Astrocyte (in vitro differentiated cells and primary cell): ENCODE data around the gene SSBP2. TPM values are rescaled to one million over a fixed set of nuclear protein-coding genes. Genes with fewer than 3 reads are reported as not detected.

Experiments
- DNase-seq: peaks from one replicate; pipeline ENCODE4 v3.0.0-alpha.2; 2010; ENCODE audit warnings: low read depth
- FAIRE-seq: peaks from 2 replicates; lab custom pipeline; 2011; peaks lifted over from hg19 to GRCh38; lab: Jason Lieb, UNC
- H2AFZ ChIP-seq: 2 replicates; pipeline ENCODE4 v1.6.0; 2012; ENCODE audit warnings: low read depth, low read length, inconsistent platforms
- H3K27ac ChIP-seq: 2 replicates; pipeline ENCODE4 v1.5.1; 2011; ENCODE audit warnings: low read depth, low read length, inconsistent platforms
- H3K27me3 ChIP-seq: 2 replicates; pipeline ENCODE4 v1.6.0; 2011; ENCODE audit warnings: low read length, inconsistent platforms; ENCODE audit not compliant: insufficient read depth
- H3K36me3 ChIP-seq: 2 replicates; pipeline ENCODE4 v1.5.1; 2011; ENCODE audit warnings: low read length, inconsistent platforms; ENCODE audit not compliant: insufficient read depth
- H3K4me1 ChIP-seq: 2 replicates; pipeline ENCODE4 v1.5.1; 2011; ENCODE audit warnings: low read length, inconsistent platforms; ENCODE audit not compliant: insufficient read depth
- H3K4me2 ChIP-seq: 2 replicates; pipeline ENCODE4 v1.6.0; 2012; ENCODE audit warnings: low read length, inconsistent platforms
- H3K4me3 ChIP-seq: 2 replicates; pipeline ENCODE4 v1.5.1; 2011; ENCODE audit warnings: low read depth, mild to moderate bottlenecking, low read length, inconsistent platforms; ENCODE audit not compliant: insufficient read depth
- H3K79me2 ChIP-seq: 2 replicates; pipeline ENCODE4 v1.6.0; 2012; ENCODE audit warnings: mild to moderate bottlenecking, low read length, inconsistent platforms; ENCODE audit not compliant: insufficient read depth
- H3K9ac ChIP-seq: 2 replicates; pipeline ENCODE4 v1.6.0; 2012; ENCODE audit warnings: mild to moderate bottlenecking, low read length, inconsistent platforms
- H3K9me3 ChIP-seq: 2 replicates; pipeline ENCODE4 v1.5.1; 2012; ENCODE audit warnings: low read depth, mild to moderate bottlenecking, low read length, inconsistent platforms; ENCODE audit not compliant: insufficient read depth
- H4K20me1 ChIP-seq: 2 replicates; pipeline ENCODE4 v1.6.0; 2012; ENCODE audit warnings: low read length, inconsistent platforms; ENCODE audit not compliant: insufficient read depth
- H3K27ac Mint-ChIP-seq: one replicate; pipeline ENCODE4 v1.8.0; 2021; ENCODE audit warnings: mild to moderate bottlenecking, mixed read lengths; ENCODE audit not compliant: unreplicated experiment
- H3K27me3 Mint-ChIP-seq: one replicate; pipeline ENCODE4 v1.8.0; 2021; ENCODE audit warnings: low read depth, mixed read lengths; ENCODE audit not compliant: unreplicated experiment
- H3K36me3 Mint-ChIP-seq: one replicate; pipeline ENCODE4 v1.8.0; 2021; ENCODE audit warnings: low read depth, mixed read lengths; ENCODE audit not compliant: unreplicated experiment
- H3K4me1 Mint-ChIP-seq: one replicate; pipeline ENCODE4 v1.8.0; 2021; ENCODE audit warnings: low read depth, mixed read lengths; ENCODE audit not compliant: unreplicated experiment
- H3K4me3 Mint-ChIP-seq: one replicate; pipeline ENCODE4 v1.8.0; 2021; ENCODE audit warnings: mild to moderate bottlenecking, moderate library complexity, mixed read lengths; ENCODE audit not compliant: unreplicated experiment
- H3K9me3 Mint-ChIP-seq: one replicate; pipeline ENCODE4 v1.8.0; 2021; ENCODE audit warnings: mild to moderate bottlenecking, mixed read lengths; ENCODE audit not compliant: unreplicated experiment
- CTCF ChIP-seq: IDR thresholded peaks from 2 replicates; pipeline ENCODE4 v1.5.1; 2011; ENCODE audit warnings: low read depth, mild to moderate bottlenecking, inconsistent platforms, low read length, moderate library complexity; ENCODE audit not compliant: insufficient read depth
- EZH2 ChIP-seq: IDR thresholded peaks from 2 replicates; pipeline ENCODE4 v1.6.1; 2012; ENCODE audit warnings: mild to moderate bottlenecking, low read length, inconsistent platforms; ENCODE audit not compliant: insufficient read depth
- total RNA-seq: library from RNA; stranded (reverse); gene quantifications from 2 replicates; pipeline ENCODE4 v1.2.1, GENCODE V29; 2021

SSBP2 gene
- total RNA-seq, 1 donor from 2014 or later = 59.8 TPM

- H3K36me3 Mint-ChIP-seq = no peaks in the 10 kb centered on the region
- peaks cover 14% of the 10 kb centered on the region for H3K4me1 ChIP-seq
- no peak overlapping the region for H2AFZ ChIP-seq
Measured at GRCh38 chr5:81779916-81780266, 29.0 kb upstream of the SSBP2 start.

GRCh38 chr5:81779125-81779915, 28.4 kb upstream of the SSBP2 start:
- Histone ChIP-seq H3K27ac (no peak overlapping the region), H3K4me3 (peak overlapping the region; percentile 30), H3K4me2 (peak overlapping the region; percentile 79), H3K9me3 (no peaks in the 10 kb centered on the region), H2AFZ (peak overlapping the region; percentile 72), H4K20me1 (no peaks in the 10 kb centered on the region), H3K4me1 (peaks cover 14% of the 10 kb centered on the region), H3K79me2 (no peaks in the 10 kb centered on the region), H3K27me3 (no peaks in the 10 kb centered on the region), H3K36me3 (no peaks in the 10 kb centered on the region), H3K9ac (peak overlapping the region; percentile 32)
- DNase-seq (no peak), FAIRE-seq (no peak)
- H3K9me3 Mint-ChIP-seq = no peaks in the 10 kb centered on the region
- TF ChIP-seq EZH2 (no peak), CTCF (no peak)
- H3K4me3 Mint-ChIP-seq = no peak overlapping the region
- H3K27me3 Mint-ChIP-seq = no peaks in the 10 kb centered on the region
- peaks cover 14% of the 10 kb centered on the region for H3K4me1 Mint-ChIP-seq
- peak overlapping the region; percentile 77 for H3K27ac Mint-ChIP-seq
- H3K36me3 Mint-ChIP-seq = no peaks in the 10 kb centered on the region

More at GRCh38 chr5:81779916-81780266, 29.0 kb upstream of the SSBP2 start:
- Histone ChIP-seq H3K27me3 (no peaks in the 10 kb centered on the region), H3K4me2 (no peak overlapping the region), H3K4me3 (no peak overlapping the region), H3K36me3 (no peaks in the 10 kb centered on the region), H3K27ac (no peak overlapping the region), H4K20me1 (no peaks in the 10 kb centered on the region), H3K79me2 (no peaks in the 10 kb centered on the region), H3K9me3 (no peaks in the 10 kb centered on the region), H3K9ac (no peak overlapping the region)
- no peak overlapping the region for H3K4me3 Mint-ChIP-seq
- H3K27ac Mint-ChIP-seq = peak overlapping the region; percentile 18
- no peaks in the 10 kb centered on the region for H3K27me3 Mint-ChIP-seq
- FAIRE-seq = no peak
- H3K9me3 Mint-ChIP-seq = no peaks in the 10 kb centered on the region
- no peak for TF ChIP-seq EZH2
- no peak for TF ChIP-seq CTCF
- peaks cover 14% of the 10 kb centered on the region for H3K4me1 Mint-ChIP-seq
- DNase-seq = no peak

GRCh38 chr5:81778642-81779041, 27.7 kb upstream of the SSBP2 start:
- Histone ChIP-seq H3K27me3 (no peaks in the 10 kb centered on the region), H4K20me1 (no peaks in the 10 kb centered on the region), H3K27ac (peak overlapping the region; percentile 7), H3K36me3 (no peaks in the 10 kb centered on the region), H3K4me2 (peak overlapping the region; percentile 79), H3K79me2 (no peaks in the 10 kb centered on the region), H2AFZ (peak overlapping the region; percentile 72), H3K4me3 (peak overlapping the region; percentile 30), H3K9me3 (no peaks in the 10 kb centered on the region), H3K9ac (peak overlapping the region; percentile 32), H3K4me1 (peaks cover 14% of the 10 kb centered on the region)
- Mint-ChIP-seq H3K27ac (peak overlapping the region; percentile 77), H3K4me3 (no peak overlapping the region), H3K36me3 (no peaks in the 10 kb centered on the region), H3K27me3 (no peaks in the 10 kb centered on the region), H3K9me3 (no peaks in the 10 kb centered on the region), H3K4me1 (peaks cover 14% of the 10 kb centered on the region)
- FAIRE-seq = no peak
- TF ChIP-seq EZH2 (no peak), CTCF (no peak)
- peak; percentile 71 for DNase-seq
